ENCODE data around the gene PRKAR1B.

PRKAR1B gene

DNA sequence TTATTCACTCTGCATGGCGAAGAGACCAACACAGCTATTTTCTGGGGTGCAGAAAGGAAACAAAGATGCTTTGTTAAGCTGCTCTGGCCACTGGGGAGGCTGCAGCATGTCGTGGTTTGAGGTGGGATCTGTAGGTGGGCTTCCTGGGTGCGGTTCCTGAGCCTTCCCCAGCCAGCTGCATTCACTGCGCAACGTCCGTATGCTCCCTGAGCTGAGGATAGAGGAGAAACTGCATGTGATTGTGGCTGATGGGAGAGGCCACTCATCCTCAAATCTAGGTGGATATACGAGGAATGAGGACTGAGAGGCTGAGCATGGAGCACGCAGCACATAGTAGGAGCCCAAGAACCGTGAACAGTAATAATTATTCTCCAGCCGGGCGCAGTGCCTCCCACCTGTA lies 10.4 kb downstream of the PRKAR1B start:
- DNase-seq, result no peak

DNA sequence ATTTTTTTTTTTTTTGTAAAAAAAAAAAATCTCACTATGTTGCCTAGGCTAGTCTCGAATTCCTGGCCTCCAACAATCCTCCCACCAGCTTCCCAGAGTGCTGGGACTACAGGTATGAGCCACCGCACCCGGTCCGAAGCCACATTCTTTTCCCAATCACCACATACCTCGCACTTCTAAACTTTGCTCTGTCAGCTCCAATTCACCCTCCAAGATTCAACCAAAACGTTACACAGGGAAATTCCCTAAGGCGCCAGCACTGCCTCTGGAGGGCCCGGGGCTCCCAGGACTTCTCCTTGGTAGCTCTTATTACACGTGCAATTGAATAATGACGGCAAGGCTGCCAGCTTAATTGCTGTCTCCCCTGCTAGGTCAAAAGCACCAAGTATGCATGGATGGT lies 10.9 kb downstream of the PRKAR1B start:
- no peak for DNase-seq

DNA sequence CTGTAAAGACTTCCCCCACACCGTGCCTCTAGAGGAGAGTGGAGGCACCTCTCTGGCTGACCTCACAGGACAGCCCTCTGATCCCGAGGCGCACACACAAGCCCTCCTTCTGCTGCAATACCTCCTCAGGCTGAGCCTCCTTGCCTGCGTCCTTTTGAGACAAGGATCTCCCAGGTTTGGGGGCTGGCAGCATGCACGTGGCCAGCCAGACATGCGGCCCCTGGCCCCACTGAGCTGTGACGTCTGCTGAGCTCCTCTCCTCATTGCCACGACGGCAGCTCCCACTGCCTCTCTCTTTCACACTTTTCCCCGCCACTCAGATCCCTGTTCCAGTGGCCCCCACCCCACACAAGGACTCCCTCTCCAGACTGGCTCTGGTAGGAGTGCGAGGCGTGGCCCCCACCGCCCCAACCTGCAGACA lies 12.8 kb downstream of the PRKAR1B start:
- no peak for DNase-seq

DNA sequence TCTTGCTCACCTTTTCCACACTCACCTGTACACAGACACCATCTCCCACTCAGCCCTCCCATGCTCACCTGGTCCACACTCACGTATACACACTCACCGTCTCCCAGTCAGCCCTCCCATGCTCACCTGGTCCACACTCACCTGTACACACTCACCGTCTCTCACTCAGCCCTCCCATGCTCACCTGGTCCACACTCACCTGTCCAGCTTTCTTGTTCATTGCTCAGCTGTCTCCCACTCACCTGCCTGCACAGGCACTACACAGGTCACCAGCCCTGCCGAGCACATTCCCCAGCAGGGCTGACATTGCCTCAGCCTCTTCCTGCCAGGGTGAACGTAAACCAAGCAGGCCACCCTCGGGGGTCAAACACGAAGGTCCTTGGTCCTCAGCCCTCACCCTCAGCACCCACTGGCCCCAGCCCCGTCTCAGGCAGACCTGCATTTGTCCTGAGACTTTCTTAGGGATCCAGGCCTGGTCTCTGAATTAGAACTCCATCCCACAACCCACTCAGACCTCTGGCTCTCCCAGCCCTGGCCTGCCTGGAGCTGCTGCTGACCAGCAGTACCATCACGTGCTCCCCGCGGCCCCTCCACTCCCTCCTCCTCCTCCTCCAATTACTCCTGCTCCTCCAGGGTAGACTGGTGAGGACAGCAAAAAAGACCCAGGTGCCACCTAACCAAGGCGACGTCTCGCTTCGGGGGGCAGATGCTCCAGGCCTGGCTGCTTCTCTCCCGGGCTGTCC lies 13.4 kb downstream of the PRKAR1B start:
- no peak for DNase-seq

DNA sequence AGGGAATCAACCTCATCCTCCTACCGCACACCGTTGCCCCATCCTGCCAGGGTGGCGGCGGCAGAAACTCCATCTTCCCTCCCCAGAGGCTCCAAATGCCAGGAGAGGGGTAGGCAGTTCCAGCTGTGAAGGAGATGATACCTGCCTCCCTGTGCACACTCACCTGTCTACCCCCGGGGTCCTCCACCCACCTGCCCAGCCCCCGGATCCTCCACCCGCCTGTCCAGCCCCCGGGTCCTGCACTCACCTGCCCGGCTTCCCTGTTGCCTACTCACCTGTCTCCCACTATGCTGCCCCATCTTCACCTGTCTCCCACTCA lies 14.0 kb downstream of the PRKAR1B start:
- DNase-seq, result no peak

DNA sequence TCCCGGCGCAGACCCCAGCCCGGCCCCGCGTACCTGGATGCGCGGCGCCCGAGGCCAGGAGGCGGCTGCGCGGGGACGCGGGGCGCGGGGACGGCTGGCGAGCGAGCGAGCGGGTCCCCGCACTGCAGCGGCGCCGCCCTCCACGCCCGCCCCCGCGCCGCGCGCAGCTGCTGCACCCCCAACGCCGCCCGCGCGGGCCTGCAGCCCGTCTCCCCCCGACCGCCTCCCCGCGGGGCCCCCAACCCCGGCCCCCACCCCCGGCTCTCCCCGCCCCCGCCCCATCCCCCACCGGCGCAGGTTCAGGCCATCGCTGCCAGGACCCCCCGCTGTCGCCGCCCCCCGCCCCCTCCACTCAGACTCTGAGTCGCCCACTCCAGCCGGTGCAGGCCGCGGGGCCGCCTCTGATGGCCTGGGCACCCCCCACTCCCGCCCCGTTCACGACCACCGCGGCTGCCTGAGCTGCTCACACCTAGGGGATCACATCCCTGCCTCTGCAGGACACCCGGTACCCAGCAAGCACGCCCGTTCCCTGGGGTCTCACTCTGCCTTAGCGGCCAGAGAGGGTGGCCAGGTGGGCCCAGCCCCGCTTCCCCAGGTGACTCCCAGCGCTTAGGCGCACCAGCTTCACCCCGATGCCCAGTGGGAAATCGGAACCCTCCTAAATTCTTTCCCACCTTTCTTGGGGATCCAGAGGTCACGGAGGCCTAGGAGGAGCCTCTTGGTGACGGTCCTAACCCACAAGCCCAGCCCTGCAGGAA lies 14.5 kb downstream of the PRKAR1B start:
- peak; percentile 39 for DNase-seq

DNA sequence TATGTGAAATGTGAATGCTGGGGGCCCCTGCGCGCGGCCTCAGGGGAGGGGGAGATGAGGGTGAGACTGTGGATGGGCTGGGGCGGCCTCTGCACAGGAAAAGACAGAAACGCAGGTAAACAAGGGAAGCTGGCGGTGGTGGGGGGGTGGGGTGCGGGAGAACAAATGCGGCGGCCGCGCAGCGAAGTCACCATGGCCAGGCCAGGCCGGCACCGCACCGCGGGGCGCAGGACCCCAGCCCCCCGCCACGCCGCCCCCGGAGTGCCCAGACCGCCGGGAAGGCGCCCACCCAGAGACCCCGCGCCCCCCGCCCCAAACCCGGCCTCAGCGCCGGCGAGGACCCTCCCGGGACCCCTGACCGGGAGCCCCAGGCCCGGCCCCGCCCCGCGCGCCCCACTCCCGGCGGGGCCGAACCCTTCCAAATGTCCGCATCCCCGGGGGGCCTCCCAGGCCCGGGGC lies 15.1 kb downstream of the PRKAR1B start:
- DNase-seq, result no peak

DNA sequence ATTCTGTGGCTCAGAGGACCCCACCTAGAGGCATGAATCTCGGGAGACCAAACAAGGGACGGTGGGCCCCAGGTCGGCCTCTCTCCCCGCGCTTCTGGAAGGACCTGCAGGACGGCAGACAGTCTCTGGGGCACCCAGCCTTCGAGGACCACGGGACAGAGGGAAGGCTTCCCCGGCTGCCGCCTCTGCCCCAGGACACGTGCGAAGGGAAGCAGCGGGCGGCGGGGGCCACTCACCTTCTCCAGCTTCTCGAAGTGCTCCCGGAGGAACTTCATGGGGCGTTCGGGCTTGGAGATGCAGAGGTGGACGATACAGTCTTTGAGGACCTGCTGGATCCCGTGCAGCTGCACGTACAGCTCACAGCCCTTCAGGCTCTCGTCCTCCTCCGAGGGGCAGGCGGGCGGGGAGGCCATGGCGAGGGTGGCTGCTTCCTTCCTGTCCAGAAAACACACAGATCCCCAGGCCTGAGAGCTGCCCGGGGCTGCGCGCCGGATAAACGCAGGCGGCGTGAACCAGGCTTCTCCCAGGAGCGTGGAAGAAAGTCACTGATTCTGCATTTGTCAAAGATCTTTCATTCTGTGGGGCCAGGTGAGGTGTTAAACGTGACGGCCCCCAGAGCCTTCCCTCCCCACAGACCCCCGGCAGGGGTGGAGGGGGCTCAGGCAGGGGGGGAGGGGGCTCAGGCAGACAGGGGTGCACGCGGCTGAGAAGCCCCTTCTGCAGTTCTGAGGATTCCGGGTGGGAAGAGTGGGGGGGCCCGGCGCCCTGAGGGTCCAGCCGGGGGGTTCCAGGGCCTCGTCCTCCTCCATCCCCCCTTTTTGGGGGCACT lies 15.8 kb downstream of the PRKAR1B start:
- DNase-seq, result no peak

DNA sequence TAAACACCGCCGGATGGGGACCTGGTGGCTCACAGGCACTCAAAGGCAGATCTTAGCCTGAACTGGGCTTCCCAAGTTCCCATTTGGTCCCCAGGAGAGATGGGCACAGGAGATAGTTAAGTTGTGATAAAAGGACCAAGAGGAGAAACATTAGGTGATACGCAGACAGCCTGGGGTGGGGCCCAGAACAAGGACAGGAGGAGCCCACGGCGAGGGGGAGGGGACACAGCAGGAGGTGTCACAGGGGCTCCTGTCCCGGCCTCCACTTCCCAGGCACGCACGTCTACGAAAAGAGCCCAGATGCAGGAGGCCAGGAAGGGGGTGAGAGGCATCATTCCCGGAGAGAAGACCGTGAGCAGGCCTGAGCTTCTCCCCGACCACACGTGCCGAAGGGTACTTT lies 16.9 kb downstream of the PRKAR1B start:
- DNase-seq, result no peak

DNA sequence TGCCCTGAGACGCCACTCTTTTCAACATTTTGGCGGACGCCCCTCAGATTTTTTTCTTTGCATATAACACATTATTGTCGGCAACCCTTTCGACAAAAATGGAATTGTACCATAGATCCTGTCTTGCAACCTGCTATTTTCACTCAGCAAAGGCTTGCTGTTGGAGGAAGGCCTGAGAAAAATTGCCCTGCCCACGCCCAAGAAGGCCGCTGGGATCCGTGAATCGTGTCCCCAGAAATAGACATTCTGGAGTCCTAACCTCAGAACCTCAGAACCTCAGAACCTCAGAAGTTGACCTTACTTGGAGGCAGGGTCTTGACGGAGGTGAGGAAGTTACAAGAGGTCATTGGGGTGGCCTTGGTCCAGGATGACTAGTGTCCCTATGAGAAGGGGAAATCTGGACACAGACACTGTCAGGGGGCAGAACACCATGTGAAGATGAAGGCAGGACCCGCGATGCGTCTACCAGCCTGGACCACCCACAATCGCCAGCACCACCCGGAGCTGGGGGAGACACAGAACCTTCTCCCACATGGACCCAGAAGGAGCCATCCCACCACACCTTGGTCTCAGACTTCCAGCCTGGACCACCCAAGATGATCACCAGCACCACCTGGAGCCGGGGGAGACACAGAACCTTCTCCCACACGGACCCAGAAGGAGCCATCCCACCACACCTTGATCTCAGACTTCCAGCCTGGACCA lies 19.6 kb downstream of the PRKAR1B start:
- DNase-seq, result no peak

DNA sequence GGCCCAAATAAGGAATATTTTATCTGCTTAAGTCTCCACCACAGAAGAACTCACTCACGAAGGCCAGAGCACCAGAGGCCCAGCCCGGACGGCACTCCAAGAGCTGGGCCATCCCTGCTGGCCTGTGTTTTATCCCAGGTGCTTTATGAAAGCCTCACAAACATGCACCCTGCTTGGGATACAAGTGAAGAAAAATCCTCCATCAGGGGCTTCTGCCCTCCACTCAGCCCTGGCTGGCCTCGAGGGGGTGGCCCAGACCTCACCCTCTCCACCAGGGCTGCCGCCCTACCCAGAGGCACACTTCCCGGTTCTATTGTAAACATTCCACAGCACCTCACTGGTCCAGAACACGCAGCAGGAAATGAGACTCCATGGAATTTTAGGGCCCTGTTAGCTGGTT lies 20.4 kb downstream of the PRKAR1B start:
- no peak for DNase-seq

DNA sequence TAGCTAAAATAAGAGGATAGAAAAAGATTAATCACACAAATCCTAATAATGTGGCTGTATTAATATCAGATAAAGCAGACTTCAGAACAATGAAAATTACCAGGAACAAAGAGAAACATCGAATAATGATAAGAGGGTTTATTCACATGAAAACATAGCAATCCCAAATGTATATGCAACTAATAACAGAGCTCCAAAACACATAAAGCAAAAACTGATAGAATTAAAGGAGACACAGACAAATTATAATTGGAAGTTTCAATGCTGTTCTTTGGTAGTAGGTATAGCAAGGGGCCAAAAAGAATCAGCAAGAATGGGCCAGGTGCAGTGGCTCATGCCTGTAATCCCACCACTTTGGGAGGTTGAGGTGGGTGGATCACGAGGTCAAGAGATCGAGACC lies 24.0 kb downstream of the PRKAR1B start:
- no peak for DNase-seq

DNA sequence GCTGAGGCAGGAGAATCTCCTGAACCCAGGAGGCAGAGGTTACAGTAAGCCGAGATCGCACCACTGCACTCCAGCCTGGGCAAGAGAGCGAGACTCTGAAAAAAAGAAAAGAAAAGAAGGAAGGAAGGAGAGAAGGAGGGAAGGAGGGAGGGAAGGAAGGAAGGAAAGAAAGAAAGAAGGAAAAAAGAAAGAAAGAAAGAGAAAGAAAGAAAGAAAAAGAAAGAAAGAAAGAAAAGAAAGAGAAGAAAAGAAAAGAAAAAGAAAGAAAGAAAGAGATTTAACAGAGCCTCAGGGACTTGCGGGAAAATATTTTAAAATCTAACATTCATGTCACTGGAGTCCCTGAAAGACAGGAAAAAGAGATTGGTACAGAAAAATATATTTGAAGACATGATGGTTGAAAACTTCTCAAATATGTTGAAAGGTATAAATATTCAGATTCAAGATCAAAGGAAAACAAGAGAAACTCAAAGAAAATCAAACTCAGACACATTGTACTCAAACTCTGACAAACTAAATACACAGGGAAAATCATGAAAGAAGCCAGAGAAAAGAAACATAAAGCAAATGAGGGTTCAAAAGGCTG lies 25.9 kb downstream of the PRKAR1B start:
- DNase-seq, result no peak

DNA sequence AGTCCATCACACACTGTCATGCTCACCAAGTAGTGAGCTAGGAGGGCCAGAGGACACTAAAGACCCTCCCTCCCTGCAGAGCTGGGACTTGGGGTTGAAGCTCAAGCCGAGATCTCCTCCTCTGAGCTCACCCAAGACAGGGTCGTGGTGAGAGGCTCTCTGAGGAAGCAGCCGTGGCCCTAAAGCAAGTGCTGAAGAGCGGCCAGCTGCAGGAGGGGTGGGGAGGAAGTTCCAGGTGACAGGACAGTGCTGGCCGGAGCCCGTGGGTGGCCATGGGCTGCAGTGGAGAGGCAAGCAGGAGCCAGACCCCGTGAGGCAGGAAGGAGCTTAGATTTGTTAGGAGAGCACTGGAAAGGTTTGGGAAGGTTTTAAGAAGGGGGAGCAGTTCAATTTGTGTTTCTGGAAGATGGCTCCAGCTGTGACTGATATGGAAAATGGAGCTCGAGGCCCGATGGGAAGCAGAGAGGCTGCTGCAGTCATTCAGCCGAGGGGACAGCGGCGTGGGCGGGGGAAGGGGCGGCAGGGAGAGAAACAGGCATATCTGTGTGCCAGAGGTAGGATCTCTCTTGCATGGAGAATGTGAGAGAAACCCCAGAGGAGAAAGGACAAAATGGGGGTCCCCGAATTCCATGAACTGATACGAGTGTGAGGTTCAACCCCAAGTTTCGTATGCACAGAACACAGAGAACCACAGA lies 27.5 kb downstream of the PRKAR1B start:
- DNase-seq, result no peak

DNA sequence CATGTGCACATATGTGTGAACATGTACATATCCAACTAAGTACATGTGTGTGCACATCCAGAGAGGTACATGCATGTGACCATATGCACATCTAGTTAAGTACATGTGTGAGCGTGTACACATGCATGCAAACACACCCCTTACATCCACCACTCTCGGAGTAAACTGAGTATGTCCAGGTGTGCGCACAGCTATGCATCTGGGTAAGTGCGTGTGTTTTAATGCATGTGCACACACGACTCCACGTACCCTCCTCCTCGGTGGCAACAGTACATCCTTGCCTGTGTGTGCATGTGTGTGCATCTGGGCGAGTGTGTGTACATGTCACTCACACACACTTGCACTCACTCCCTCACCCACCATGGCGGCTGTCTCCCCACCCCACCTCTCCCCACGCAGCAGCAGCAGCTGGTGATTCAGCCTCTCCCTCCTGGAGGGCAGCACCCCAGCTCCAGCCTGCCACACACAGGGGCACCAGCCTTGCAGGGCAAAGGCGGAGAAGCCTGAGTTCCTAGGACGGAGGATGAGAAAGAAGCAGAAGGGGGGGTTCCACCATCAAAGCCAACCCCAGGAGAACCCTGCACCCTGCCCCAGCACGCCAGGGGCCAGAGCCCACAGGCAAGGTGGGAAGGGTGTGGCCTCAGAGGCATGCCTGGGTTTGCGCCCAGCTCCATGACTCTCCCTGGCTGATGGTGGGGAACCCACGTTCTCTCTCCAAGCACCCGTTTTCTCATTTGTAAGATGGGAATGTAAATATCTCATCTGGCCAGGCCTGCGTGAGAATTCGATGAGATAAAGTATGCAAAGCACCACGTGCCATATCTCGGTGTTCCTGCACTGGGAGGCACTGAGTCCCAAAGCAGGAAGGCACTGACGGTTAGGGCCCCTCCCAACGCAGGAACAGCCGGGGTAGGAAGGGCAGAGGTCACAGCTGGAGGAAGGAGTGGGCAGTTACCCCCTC lies 28.3 kb downstream of the PRKAR1B start:
- DNase-seq, result no peak

DNA sequence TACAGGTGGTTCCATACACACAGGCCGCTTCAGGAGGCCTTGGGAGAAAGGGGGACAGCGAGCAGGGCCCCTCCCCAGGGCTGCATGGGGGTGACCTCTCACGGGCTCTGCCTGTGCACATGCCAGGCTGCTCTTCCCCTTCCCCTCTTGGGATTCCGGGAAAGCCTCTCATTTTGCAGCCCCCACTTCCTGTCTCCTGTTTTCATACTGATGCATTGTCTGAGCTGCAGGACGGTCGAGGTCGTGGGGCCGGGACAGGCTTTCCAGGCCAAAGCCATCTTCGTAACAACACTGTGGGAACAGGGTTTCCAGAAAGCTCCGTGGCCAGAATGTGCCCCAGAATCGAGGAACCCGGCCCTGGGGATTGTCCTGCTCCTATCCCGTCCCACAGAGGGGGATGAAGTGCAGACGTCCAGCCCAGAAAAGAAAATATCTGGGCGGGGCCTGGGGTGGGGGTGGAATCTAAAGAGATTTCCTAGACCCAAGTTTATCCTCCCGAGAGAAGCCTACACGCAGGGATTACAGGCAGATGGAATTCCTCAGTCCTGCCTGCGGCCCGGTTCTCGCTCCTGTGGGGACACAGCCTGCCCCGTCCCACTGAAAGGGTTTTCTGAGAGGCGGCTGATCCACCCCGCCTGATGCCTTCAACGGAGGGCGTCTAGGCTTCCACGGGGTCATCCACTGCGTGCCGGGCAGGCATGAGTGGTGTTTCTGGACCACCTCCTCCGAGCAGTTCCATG lies 30.1 kb downstream of the PRKAR1B start:
- no peak for DNase-seq

DNA sequence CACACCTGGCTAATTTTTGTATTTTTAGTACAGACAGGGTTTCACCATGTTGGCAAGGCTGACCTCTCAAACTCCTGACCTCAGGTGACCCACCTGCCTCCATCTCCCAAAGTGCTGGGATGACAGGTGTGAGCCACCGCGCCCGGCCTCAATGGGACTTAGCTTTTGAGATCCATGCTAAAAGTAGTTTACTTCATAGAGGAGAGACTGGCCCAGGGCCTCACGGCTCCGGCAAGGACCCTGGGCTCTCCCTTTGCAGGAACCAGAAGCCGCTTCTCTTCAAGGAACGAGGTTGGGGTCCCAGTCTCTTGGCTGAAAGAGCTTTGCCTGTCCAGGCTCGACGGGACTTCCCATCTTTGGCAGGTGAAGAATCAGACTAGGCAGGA lies 30.7 kb downstream of the PRKAR1B start:
- no peak for DNase-seq

DNA sequence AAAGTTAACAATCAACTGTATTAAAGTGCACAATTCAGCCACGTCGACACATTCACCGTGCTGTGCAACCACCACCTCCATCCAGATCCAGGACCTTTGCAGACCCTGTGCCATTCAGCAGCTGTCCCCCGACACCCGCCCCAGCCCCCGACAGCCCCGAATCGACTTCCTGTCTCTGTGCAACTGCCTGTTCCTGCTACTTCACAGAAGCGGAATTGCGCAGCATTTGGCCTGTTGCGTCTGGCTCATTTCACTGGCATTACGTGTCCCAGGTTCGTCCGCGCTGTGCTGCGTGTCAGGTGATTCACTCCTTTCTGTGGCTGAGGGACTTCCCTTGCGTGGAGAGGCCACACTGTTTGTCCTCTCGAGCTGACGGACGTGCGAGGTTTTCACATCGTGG lies 33.8 kb downstream of the PRKAR1B start:
- no peak for DNase-seq

DNA sequence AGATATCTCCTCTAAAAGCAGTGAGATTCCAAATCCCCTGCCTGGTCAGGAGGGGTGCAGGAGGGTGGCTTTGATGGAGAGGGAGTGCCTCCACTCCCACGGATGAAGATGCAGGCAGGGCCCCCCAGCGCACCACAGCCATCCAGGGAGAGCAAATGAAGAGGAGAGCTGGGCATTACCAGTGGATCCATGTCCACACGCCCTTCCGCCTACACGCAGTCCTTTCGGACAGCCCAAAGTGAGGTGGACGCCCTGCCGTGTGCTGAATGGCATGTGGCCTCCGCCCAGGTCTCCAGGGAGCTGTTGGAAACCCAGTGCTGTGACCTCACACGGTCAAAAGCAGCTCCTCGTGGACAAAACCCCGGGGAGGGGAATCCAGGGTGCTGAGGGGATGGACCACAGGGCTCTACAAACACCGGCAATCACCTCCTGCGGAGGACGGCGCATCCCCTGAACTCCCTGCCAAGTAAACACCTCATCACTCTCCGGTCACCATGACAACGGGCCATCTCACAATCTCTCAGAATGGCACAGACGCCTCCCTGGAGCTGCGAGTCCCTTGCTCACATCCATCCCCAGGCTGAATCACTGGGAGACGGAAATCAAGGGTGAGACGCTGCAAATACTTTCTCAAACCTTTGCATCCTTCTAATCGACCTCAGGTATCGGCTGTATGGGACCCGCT lies 35.6 kb downstream of the PRKAR1B start:
- no peak for DNase-seq
